DOHH2 (cell line): Measurements from ENCODE around the gene ABLIM1.

Experiments used
- CTCF ChIP-seq: fragments of 200-600 bp; sonication (generic); IDR thresholded peaks from one replicate; pipeline ENCODE4 v1.5.1; 2014; ENCODE audit warnings: antibody characterized with exemption, mild to moderate bottlenecking, low read depth, low read length; ENCODE audit not compliant: poor library complexity, severe bottlenecking
- EZH2phosphoT487 ChIP-seq: fragments of 200-600 bp; sonication (generic); IDR thresholded peaks from 2 replicates; pipeline ENCODE4 v1.6.1; 2017; ENCODE audit warnings: borderline replicate concordance, mild to moderate bottlenecking, antibody characterized with exemption, low read length, moderate library complexity, mixed read lengths

- TF ChIP-seq CTCF, result no peak
- no peak for TF ChIP-seq EZH2phosphoT487
Observed at GRCh38 chr10:114626841-114627240, 31.2 kb downstream of the ABLIM1 start.
